Neuronal stem cell (in vitro differentiated cells): ENCODE results near the gene EPB41.

Source experiments
- DNase-seq: peaks from one replicate; pipeline ENCODE4 v3.0.0-alpha.2; 2013; ENCODE audit warnings: low spot score
- H2AFZ ChIP-seq: one replicate; pipeline ENCODE4 v1.6.1; 2013; ENCODE audit warnings: mild to moderate bottlenecking, low read length, inconsistent platforms
- H2AK5ac ChIP-seq: 2 replicates; pipeline ENCODE4 v1.6.1; 2013; ENCODE audit warnings: low read depth, mild to moderate bottlenecking, inconsistent platforms, low read length, moderate library complexity, mixed read lengths
- H2BK120ac ChIP-seq: 2 replicates; pipeline ENCODE4 v1.6.1; 2013; ENCODE audit warnings: low read depth, mild to moderate bottlenecking, inconsistent platforms, low read length, moderate library complexity, mixed read lengths
- H2BK12ac ChIP-seq: one replicate; pipeline ENCODE4 v1.6.1; 2013; ENCODE audit warnings: low read length, inconsistent platforms
- H2BK15ac ChIP-seq: 2 replicates; pipeline ENCODE4 v1.6.1; 2013; ENCODE audit warnings: mild to moderate bottlenecking, low read length, inconsistent platforms, mixed read lengths
- H2BK5ac ChIP-seq: one replicate; pipeline ENCODE4 v1.6.1; 2013; ENCODE audit warnings: inconsistent platforms, mild to moderate bottlenecking, low read length, moderate library complexity
- H3K14ac ChIP-seq: one replicate; pipeline ENCODE4 v1.6.1; 2013; ENCODE audit warnings: low read length, inconsistent platforms
- H3K18ac ChIP-seq: 2 replicates; pipeline ENCODE4 v1.6.1; 2013; ENCODE audit warnings: low read length, inconsistent platforms
- H3K23ac ChIP-seq: 2 replicates; pipeline ENCODE4 v1.6.1; 2013; ENCODE audit warnings: low read depth, mild to moderate bottlenecking, mixed read lengths, low read length, inconsistent platforms; ENCODE audit not compliant: poor library complexity
- H3K27ac ChIP-seq: replicated peaks from 3 replicates; pipeline ENCODE4 v1.5.1; 2013; ENCODE audit warnings: low read length, inconsistent platforms
- H3K27me3 ChIP-seq, 3 experiments: 2 replicates each; pipeline ENCODE4 v1.6.1; 2013; ENCODE audit warnings: low read length in 3 of 3, mild to moderate bottlenecking in 2 of 3, inconsistent platforms in 1 of 3, low read depth in 1 of 3, mixed read lengths in 1 of 3, moderate library complexity in 1 of 3; ENCODE audit not compliant: control insufficient read depth in 3 of 3, insufficient read depth in 3 of 3
- H3K36me3 ChIP-seq, 2 donors: replicated peaks in 1 of 2; 2 replicates each; pipeline ENCODE4 v1.6.1; 2013; ENCODE audit warnings: low read length in 2 of 2; ENCODE audit not compliant: control insufficient read depth in 2 of 2, insufficient read depth in 2 of 2
- H3K4ac ChIP-seq: 2 replicates; pipeline ENCODE4 v1.6.1; 2013; ENCODE audit warnings: inconsistent platforms, mild to moderate bottlenecking, low read length, moderate library complexity
- H3K4me1 ChIP-seq, 2 donors: 1 replicate in 1 of 2; 2 replicates in 1 of 2; pipeline ENCODE4 v1.6.1; 2013; ENCODE audit warnings: low read length in 2 of 2, low read depth in 1 of 2; ENCODE audit not compliant: control insufficient read depth in 2 of 2, insufficient read depth in 1 of 2
- H3K4me2 ChIP-seq: one replicate; pipeline ENCODE4 v1.6.1; 2013; ENCODE audit warnings: mild to moderate bottlenecking, low read length, inconsistent platforms; ENCODE audit not compliant: insufficient read depth, poor library complexity, severe bottlenecking
- H3K4me3 ChIP-seq, 2 donors: 2 replicates each; pipeline ENCODE4 v1.5.1; 2013; ENCODE audit warnings: low read length in 2 of 2, mild to moderate bottlenecking in 2 of 2, inconsistent platforms in 1 of 2, moderate library complexity in 1 of 2
- H3K79me1 ChIP-seq: one replicate; pipeline ENCODE4 v1.6.1; 2013; ENCODE audit warnings: low read depth, mild to moderate bottlenecking, inconsistent platforms, low read length, moderate library complexity
- H3K9ac ChIP-seq: one replicate; pipeline ENCODE4 v1.6.1; 2013; ENCODE audit warnings: mild to moderate bottlenecking, low read depth, low read length, inconsistent platforms; ENCODE audit not compliant: poor library complexity
- H3K9me3 ChIP-seq, 2 donors: replicated peaks in 1 of 2; 2 replicates each; pipeline versions ENCODE3 to v1.6.1; 2013; ENCODE audit warnings: low read length in 2 of 2, mild to moderate bottlenecking in 2 of 2, inconsistent platforms in 1 of 2, low read depth in 1 of 2, mixed read lengths in 1 of 2, moderate library complexity in 1 of 2; ENCODE audit not compliant: control insufficient read depth in 2 of 2, insufficient read depth in 1 of 2
- H4K8ac ChIP-seq: one replicate; pipeline ENCODE4 v1.6.1; 2013; ENCODE audit warnings: low read depth, mild to moderate bottlenecking, inconsistent platforms, low read length, moderate library complexity
- H4K91ac ChIP-seq: one replicate; pipeline ENCODE4 v1.6.1; 2013; ENCODE audit warnings: low read length, low read depth, mild to moderate bottlenecking, inconsistent platforms; ENCODE audit not compliant: poor library complexity
- WGBS, 2 donors: extraction: QIAGEN DNeasy Blood & Tissue Kit; methylation state at CpG; one replicate each; pipeline ENCODE4 v1.1.7; 2013; ENCODE audit warnings: missing lambda C conversion rate in 2 of 2, mixed read lengths in 1 of 2; ENCODE audit not compliant: insufficient read length in 2 of 2, insufficient replicate concordance in 1 of 2; ENCODE audit errors: extremely low coverage in 2 of 2; 5-methylcytosine and 5-hydroxymethylcytosine counted together

The EPB41 gene

DNA sequence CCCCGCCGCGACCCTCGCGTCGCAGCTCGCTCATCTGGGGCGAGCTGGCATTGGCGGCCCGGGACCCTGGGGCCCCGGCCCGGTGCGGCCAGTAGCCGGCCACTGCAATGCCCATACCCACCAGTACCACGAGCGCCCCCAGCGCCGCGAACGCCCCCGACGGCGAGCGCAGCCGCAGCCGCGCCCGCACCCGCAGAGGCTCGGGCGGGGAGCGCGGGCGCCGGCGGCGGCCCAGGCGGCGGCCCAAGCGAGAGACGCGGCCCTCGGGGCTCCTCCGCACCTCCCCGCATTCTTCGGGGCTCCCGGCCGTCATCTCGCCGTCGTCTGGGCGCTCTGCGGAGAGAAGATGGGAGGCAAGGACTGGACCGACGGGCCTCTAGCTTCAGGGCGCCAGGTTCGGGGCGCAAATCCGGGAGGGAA, 207.2 kb downstream of the EPB41 start:
- Histone ChIP-seq H3K4me1 (peaks cover 6 to 7% of the 10 kb centered on the region in 2 donors), H3K4me2 (peak overlapping the region; percentile 86), H2BK120ac (no peak overlapping the region), H3K4ac (no peak overlapping the region), H3K9me3 (no peaks in the 10 kb centered on the region), H4K91ac (no peak overlapping the region), H3K14ac (no peak overlapping the region), H3K27me3 (peaks cover 0 to 41% (median 24%) of the 10 kb centered on the region in 3 experiments), H3K23ac (peak overlapping the region; percentile 98), H2BK15ac (no peak overlapping the region), H3K18ac (peak overlapping the region; percentile 95), H3K79me1 (peaks cover 6% of the 10 kb centered on the region), H2BK12ac (no peak overlapping the region), H2AFZ (no peak overlapping the region), H3K4me3 (peak overlapping the region in 1 of 2 donors; percentile 72), H2BK5ac (no peak overlapping the region), H2AK5ac (peak overlapping the region; percentile 70), H3K27ac (no peak overlapping the region), H3K36me3 (peaks cover 13 to 26% of the 10 kb centered on the region in 2 donors), H4K8ac (no peak overlapping the region), H3K9ac (no peak overlapping the region)
- WGBS, 2 donors, result no CpG with 5 or more reads among the region's 59 CpGs
- peak; percentile 32 for DNase-seq

DNA sequence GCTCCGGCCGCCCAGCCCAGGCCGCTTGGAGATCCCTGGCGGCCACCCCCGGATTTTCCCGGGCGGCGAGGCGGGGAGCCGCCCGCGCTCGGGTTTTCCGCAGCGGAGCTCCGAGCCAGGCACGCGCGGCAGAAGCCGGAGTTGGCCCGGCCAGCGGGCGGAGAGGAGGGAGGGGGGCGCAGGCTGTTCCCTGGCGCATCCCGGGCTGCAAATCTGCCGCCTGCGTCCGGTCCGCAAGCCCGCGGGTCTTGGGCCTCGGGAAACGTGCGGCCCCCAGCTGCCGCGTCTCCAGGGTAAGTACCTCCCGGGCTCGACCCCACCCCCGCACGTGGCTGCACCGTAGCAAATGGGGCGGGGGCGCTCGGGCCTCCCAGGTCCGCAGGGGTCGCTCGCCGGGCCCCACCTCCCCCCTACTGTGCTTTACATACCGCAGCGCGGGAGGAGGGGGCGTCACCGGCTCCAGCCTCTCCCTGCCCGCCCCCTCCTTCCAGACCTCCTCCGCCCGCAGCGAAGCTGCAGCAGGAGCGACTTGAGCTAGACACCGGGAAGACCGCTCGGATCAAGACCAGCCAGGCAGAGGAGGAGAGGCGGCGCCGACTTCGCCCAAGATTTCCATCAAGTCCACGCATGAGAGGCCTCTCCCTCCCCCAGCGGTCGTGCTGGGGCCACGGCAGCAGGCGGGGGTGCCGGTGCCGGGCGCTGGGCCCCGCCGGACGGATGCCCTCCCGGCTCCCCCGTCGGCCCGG, 207.7 kb downstream of the EPB41 start:
- peak; percentile 46 for DNase-seq
- Histone ChIP-seq H3K23ac (peak overlapping the region; percentile 98), H2AFZ (no peak overlapping the region), H3K36me3 (peaks cover 11 to 20% of the 10 kb centered on the region in 2 donors), H3K4me3 (peak overlapping the region in 1 of 2 donors; percentile 72), H3K27me3 (peaks cover 0 to 41% (median 24%) of the 10 kb centered on the region in 3 experiments), H3K4ac (no peak overlapping the region), H2BK12ac (peak overlapping the region; percentile 84), H4K91ac (peak overlapping the region; percentile 30), H3K79me1 (peaks cover 6% of the 10 kb centered on the region), H3K18ac (peak overlapping the region; percentile 95), H3K4me2 (peak overlapping the region; percentile 86), H4K8ac (no peak overlapping the region), H3K4me1 (peaks cover 6 to 7% of the 10 kb centered on the region in 2 donors), H2BK5ac (peak overlapping the region; percentile 7), H3K9me3 (no peaks in the 10 kb centered on the region), H3K9ac (peak overlapping the region; percentile 60), H3K14ac (no peak overlapping the region), H3K27ac (no peak overlapping the region), H2BK15ac (peak overlapping the region; percentile 89), H2AK5ac (peak overlapping the region; percentile 81), H2BK120ac (peak overlapping the region; percentile 72)
- WGBS, 2 donors, result no CpG with 5 or more reads among the region's 81 CpGs

DNA sequence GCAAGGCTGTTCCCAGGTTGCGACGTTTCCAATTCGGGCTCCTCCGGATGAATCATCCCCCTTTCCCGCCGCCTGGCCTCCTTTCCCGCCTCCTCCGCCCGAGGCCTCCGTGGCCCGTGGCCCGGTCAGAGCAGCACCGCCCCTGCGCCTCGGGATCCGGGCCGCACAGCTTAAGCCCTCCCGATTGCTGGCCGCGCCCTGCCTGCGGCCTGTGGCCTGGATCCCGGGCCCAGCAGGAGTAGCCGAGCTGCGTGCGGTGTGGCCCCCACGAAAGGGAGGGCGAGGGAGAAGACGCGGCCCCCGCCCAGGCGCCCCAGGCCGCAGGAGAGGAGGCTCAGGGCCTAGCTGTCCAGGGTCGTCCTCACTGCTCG, 208.3 kb downstream of the EPB41 start:
- peak overlapping the region; percentile 86 for H3K4me2 ChIP-seq
- no CpG with 5 or more reads among the region's 34 CpGs for WGBS, 2 donors
- DNase-seq, result peak; percentile 31
- peak overlapping the region; percentile 95 for H3K18ac ChIP-seq
- H3K79me1 ChIP-seq, result peaks cover 6% of the 10 kb centered on the region
- peak overlapping the region in 1 of 2 donors; percentile 72 for H3K4me3 ChIP-seq
- H3K27ac ChIP-seq, result no peak overlapping the region
- peak overlapping the region; percentile 60 for H3K9ac ChIP-seq
- H2BK12ac ChIP-seq, result peak overlapping the region; percentile 84
- peak overlapping the region; percentile 81 for H2AK5ac ChIP-seq
- peaks cover 10 to 14% of the 10 kb centered on the region in 2 donors for H3K36me3 ChIP-seq
- peak overlapping the region; percentile 7 for H2BK5ac ChIP-seq
- H2BK120ac ChIP-seq, result peak overlapping the region; percentile 72
- peak overlapping the region; percentile 30 for H4K91ac ChIP-seq
- H3K14ac ChIP-seq, result peak overlapping the region; percentile 71
- peak overlapping the region; percentile 89 for H2BK15ac ChIP-seq
- peaks cover 6 to 7% of the 10 kb centered on the region in 2 donors for H3K4me1 ChIP-seq
- no peaks in the 10 kb centered on the region for H3K9me3 ChIP-seq
- no peak overlapping the region for H3K4ac ChIP-seq
- no peak overlapping the region for H4K8ac ChIP-seq
- no peak overlapping the region for H2AFZ ChIP-seq
- H3K23ac ChIP-seq, result peak overlapping the region; percentile 98
- peaks cover 0 to 42% (median 24%) of the 10 kb centered on the region in 3 experiments for H3K27me3 ChIP-seq
